Duodenal mucosa (tissue), 2 donors: ENCODE measurements around the gene GPHA2.
A peak's percentile ranks its signal among the peaks of the same experiment; 100 is the strongest.

Experiments used
- H3K27ac ChIP-seq: one replicate; pipeline ENCODE4 v1.7.0; 2013; ENCODE audit warnings: low read depth, low read length
- H3K27me3 ChIP-seq, 2 donors: one replicate each; pipeline ENCODE4 v1.7.0; 2013; ENCODE audit warnings: low read length in 2 of 2, control low read depth in 1 of 2; ENCODE audit not compliant: insufficient read depth in 2 of 2, control insufficient read depth in 1 of 2
- H3K36me3 ChIP-seq, 2 donors: one replicate each; pipeline ENCODE4 v1.7.0; 2013; ENCODE audit warnings: low read length in 2 of 2, control low read depth in 1 of 2; ENCODE audit not compliant: insufficient read depth in 2 of 2, control insufficient read depth in 1 of 2
- H3K4me1 ChIP-seq, 2 donors: one replicate each; pipeline ENCODE4 v1.7.0; 2013; ENCODE audit warnings: low read length in 2 of 2, control low read depth in 1 of 2; ENCODE audit not compliant: insufficient read depth in 2 of 2, control insufficient read depth in 1 of 2
- H3K4me3 ChIP-seq, 2 donors: one replicate each; pipeline ENCODE4 v1.7.0; 2013; ENCODE audit warnings: low read length in 2 of 2, low read depth in 1 of 2
- H3K9ac ChIP-seq, 2 donors: one replicate each; pipeline ENCODE4 v1.7.0; 2013; ENCODE audit warnings: low read length in 2 of 2, low read depth in 1 of 2
- H3K9me3 ChIP-seq, 2 donors: one replicate each; pipeline ENCODE4 v1.7.0; 2013; ENCODE audit warnings: low read length in 2 of 2, control low read depth in 1 of 2; ENCODE audit not compliant: control insufficient read depth in 1 of 2

Gene GPHA2

GRCh38 chr11:64920124-64920523 lies 15.6 kb downstream of the GPHA2 start:
- no peak overlapping the region for H3K9ac ChIP-seq
- H3K4me1 ChIP-seq: peaks cover 23 to 30% of the 10 kb centered on the region in 2 donors
- H3K9me3 ChIP-seq: no peaks in the 10 kb centered on the region
- no peak overlapping the region for H3K4me3 ChIP-seq
- no peaks in the 10 kb centered on the region for H3K36me3 ChIP-seq
- H3K27me3 ChIP-seq: no peaks in the 10 kb centered on the region
- H3K27ac ChIP-seq: no peak overlapping the region

- H3K9ac ChIP-seq: no peak overlapping the region
- no peak overlapping the region for H3K27ac ChIP-seq
- no peaks in the 10 kb centered on the region for H3K27me3 ChIP-seq
- no peaks in the 10 kb centered on the region for H3K36me3 ChIP-seq
- no peak overlapping the region for H3K4me3 ChIP-seq
- H3K9me3 ChIP-seq: no peaks in the 10 kb centered on the region
- H3K4me1 ChIP-seq: peaks cover 23 to 30% of the 10 kb centered on the region in 2 donors
Observed at GRCh38 chr11:64919627-64920026, 16.1 kb downstream of the GPHA2 start.

- H3K36me3 ChIP-seq: peaks cover 10 to 14% of the 10 kb centered on the region in 2 donors
- H3K9me3 ChIP-seq: no peaks in the 10 kb centered on the region
- no peak overlapping the region for H3K27ac ChIP-seq
- H3K27me3 ChIP-seq: no peaks in the 10 kb centered on the region
- peaks cover 18 to 19% of the 10 kb centered on the region in 2 donors for H3K4me1 ChIP-seq
- peak overlapping the region; percentile 59 to 72 for H3K9ac ChIP-seq
- H3K4me3 ChIP-seq: peak overlapping the region; percentile 62 to 63
Observed at GRCh38 chr11:64918017-64918416, 17.7 kb downstream of the GPHA2 start.

GRCh38 chr11:64917663-64917995 lies 18.1 kb downstream of the GPHA2 start:
- Histone ChIP-seq H3K36me3 (peaks cover 13 to 18% of the 10 kb centered on the region in 2 donors), H3K4me1 (peaks cover 18 to 19% of the 10 kb centered on the region in 2 donors), H3K9ac (peak overlapping the region; percentile 59 to 72), H3K9me3 (no peaks in the 10 kb centered on the region), H3K27ac (no peak overlapping the region), H3K4me3 (peak overlapping the region; percentile 62 to 63), H3K27me3 (no peaks in the 10 kb centered on the region)

- peak within 1 kb of the TSS; percentile 99 to 100 for H3K4me3 ChIP-seq
- H3K9me3 ChIP-seq: no peaks in the 10 kb centered on the region
- no peaks in the 10 kb centered on the region for H3K27me3 ChIP-seq
- H3K36me3 ChIP-seq: peaks cover 13 to 24% of the 10 kb centered on the region in 2 donors
- peak within 1 kb of the TSS; percentile 99 to 100 for H3K9ac ChIP-seq
- H3K4me1 ChIP-seq: peaks cover 18 to 19% of the 10 kb centered on the region in 2 donors
- H3K27ac ChIP-seq: peak within 1 kb of the TSS; percentile 75
Observed at GRCh38 chr11:64916775-64917662, 18.7 kb downstream of the GPHA2 start, which contains the start of gene ATG2A. TSS of gene ATG2A (minus strand) at chr11:64917209. CDS start at chr11:64917135, 74 bp downstream.

GRCh38 chr11:64916040-64916774 lies 19.5 kb downstream of the GPHA2 start:
- Histone ChIP-seq H3K4me3 (peak overlapping the region; percentile 99 to 100), H3K9me3 (no peaks in the 10 kb centered on the region), H3K27ac (peak overlapping the region; percentile 75), H3K27me3 (no peaks in the 10 kb centered on the region), H3K9ac (peak overlapping the region; percentile 99 to 100), H3K4me1 (peaks cover 18 to 19% of the 10 kb centered on the region in 2 donors), H3K36me3 (peaks cover 20 to 32% of the 10 kb centered on the region in 2 donors)

- H3K27me3 ChIP-seq: no peaks in the 10 kb centered on the region
- H3K27ac ChIP-seq: no peak overlapping the region
- H3K36me3 ChIP-seq: peaks cover 27 to 40% of the 10 kb centered on the region in 2 donors
- no peaks in the 10 kb centered on the region for H3K9me3 ChIP-seq
- peak overlapping the region; percentile 99 to 100 for H3K9ac ChIP-seq
- peaks cover 18 to 19% of the 10 kb centered on the region in 2 donors for H3K4me1 ChIP-seq
- H3K4me3 ChIP-seq: peak overlapping the region in 1 of 2 donors; percentile 100
Observed at GRCh38 chr11:64915376-64915887, 20.3 kb downstream of the GPHA2 start.

GRCh38 chr11:64914123-64914522 lies 21.6 kb downstream of the GPHA2 start:
- Histone ChIP-seq H3K9ac (no peak overlapping the region), H3K4me3 (no peak overlapping the region), H3K4me1 (peaks cover 18 to 19% of the 10 kb centered on the region in 2 donors), H3K27ac (no peak overlapping the region), H3K27me3 (no peaks in the 10 kb centered on the region), H3K9me3 (no peaks in the 10 kb centered on the region), H3K36me3 (peaks cover 34 to 53% of the 10 kb centered on the region in 2 donors)

GRCh38 chr11:64913171-64913727 lies 22.4 kb downstream of the GPHA2 start:
- no peaks in the 10 kb centered on the region for H3K9me3 ChIP-seq
- H3K27ac ChIP-seq: no peak overlapping the region
- H3K4me3 ChIP-seq: no peak overlapping the region
- H3K36me3 ChIP-seq: peaks cover 34 to 60% of the 10 kb centered on the region in 2 donors
- H3K9ac ChIP-seq: no peak overlapping the region
- no peaks in the 10 kb centered on the region for H3K27me3 ChIP-seq
- H3K4me1 ChIP-seq: peaks cover 18 to 19% of the 10 kb centered on the region in 2 donors
